ENCODE results near the gene NEURL4. TPM values are rescaled to one million over a fixed set of nuclear protein-coding genes. Genes with fewer than 3 reads are reported as not detected.
A peak's percentile ranks its signal among the peaks of the same experiment; 100 is the strongest.

The NEURL4 gene
- total RNA-seq, 1 donor from 2014 or later = 28.0 TPM

DNA sequence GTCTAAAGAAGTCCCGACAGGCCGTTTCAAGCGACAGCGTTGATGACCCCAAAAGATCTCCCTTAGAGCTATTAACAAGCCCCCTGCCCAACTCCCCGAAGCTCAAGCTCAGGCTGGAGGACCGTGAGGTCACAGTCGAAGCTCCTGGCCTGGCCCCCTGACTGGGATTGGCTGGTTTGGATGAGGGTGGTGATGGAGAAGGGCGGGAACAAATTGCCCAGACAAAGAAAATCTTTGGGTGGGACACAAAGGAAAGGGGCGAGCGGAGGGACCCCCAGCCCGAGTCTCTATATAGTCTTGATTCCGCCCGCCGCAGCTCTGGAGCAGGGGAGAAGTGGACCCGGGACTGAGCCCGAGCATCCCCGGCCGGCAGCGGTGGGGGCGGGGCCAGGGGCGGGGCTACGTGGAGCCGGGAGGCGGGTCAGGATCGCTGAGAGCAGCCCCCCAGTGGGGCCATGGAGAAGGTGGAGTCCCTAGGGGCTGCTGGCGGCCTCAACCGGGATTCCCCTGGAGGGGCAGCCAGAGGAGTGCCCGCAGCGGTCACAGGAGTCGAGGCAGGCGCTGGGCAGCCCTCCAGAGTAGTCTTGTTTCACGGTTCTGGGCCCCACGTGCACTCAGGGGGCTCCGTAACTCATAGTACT lies 982 bp upstream of the NEURL4 start:
- no peaks in the 10 kb centered on the region for H3K27me3 Mint-ChIP-seq (ENCODE audit: low read depth)
- no peak for DNase-seq (ENCODE audit: low spot score)
- H3K9me3 Mint-ChIP-seq (ENCODE audit: low read depth) = no peaks in the 10 kb centered on the region
- peak overlapping the region; percentile 95 for H3K4me3 Mint-ChIP-seq (ENCODE audit: unreplicated experiment)
- TF ChIP-seq, protein P1, sequence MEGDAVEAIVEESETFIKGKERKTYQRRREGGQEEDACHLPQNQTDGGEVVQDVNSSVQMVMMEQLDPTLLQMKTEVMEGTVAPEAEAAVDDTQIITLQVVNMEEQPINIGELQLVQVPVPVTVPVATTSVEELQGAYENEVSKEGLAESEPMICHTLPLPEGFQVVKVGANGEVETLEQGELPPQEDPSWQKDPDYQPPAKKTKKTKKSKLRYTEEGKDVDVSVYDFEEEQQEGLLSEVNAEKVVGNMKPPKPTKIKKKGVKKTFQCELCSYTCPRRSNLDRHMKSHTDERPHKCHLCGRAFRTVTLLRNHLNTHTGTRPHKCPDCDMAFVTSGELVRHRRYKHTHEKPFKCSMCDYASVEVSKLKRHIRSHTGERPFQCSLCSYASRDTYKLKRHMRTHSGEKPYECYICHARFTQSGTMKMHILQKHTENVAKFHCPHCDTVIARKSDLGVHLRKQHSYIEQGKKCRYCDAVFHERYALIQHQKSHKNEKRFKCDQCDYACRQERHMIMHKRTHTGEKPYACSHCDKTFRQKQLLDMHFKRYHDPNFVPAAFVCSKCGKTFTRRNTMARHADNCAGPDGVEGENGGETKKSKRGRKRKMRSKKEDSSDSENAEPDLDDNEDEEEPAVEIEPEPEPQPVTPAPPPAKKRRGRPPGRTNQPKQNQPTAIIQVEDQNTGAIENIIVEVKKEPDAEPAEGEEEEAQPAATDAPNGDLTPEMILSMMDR (IDR thresholded peaks at IDR 0.05) = no peak
- peaks cover 19% of the 10 kb centered on the region for H3K4me1 Mint-ChIP-seq (ENCODE audit: low read depth)
- no peaks in the 10 kb centered on the region for H3K36me3 Mint-ChIP-seq (ENCODE audit: low read depth)
- H3K27ac Mint-ChIP-seq (ENCODE audit: unreplicated experiment) = peak overlapping the region; percentile 85

DNA sequence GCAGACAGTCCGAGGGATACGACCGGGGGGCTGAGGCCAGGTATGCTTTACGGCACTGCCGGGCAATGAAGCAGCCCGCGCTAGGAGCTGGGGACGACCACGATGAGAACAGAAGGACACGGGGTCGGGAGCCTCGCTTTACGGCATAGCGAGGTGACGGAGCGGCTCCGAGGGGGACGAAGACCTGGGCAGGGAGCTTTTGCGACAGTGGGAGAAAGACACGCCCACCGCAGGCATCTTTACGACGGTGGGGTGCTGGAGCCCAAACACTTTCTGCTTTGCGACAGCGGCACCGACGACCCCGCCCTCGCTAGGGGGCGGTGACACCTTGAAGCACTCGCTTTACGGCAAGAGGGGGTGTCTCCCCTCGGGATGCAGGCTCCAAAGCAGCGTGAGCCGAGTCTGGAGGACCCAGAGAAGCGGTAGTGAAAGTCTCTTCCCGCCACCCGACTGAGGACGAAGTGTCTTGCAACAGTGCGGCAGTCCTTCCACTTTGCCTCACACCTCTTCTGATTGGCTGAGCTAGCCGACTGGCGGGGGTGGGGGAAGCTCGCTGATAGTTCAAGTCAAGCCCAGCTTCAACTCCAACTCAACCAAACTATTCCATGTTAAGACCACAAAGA lies 350 bp upstream of the NEURL4 start:
- TF ChIP-seq, protein P1 (IDR thresholded peaks at IDR 0.05) = peak; percentile 40
- Mint-ChIP-seq H3K36me3 (ENCODE audit: low read depth) (no peaks in the 10 kb centered on the region), H3K4me3 (ENCODE audit: unreplicated experiment) (peak overlapping the region; percentile 95), H3K9me3 (ENCODE audit: low read depth) (no peaks in the 10 kb centered on the region), H3K4me1 (ENCODE audit: low read depth) (peaks cover 19% of the 10 kb centered on the region), H3K27ac (ENCODE audit: unreplicated experiment) (peak overlapping the region; percentile 85), H3K27me3 (ENCODE audit: low read depth) (no peaks in the 10 kb centered on the region)
- peak; percentile 99 for DNase-seq (ENCODE audit: low spot score)

DNA sequence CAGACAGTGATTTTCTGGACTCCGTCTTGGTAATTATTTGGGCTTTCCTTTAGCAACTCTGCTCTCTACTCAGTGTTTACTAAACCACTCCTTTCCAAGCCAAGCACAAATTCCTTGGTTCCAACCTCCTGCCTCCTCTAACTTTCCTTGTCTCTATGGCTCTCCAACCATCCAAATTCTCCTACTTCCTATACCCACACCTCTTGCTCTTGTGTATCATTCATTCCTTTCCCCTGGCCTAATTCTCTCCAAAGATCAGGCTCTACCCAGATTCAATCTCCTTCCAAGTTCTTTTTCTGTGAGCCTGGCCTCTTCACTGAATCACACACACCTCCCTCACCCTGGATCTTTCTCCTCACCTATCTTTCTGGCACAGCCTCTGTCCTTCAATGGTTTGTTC lies 1.1 kb downstream of the NEURL4 start:
- no peak for DNase-seq (ENCODE audit: low spot score)

DNA sequence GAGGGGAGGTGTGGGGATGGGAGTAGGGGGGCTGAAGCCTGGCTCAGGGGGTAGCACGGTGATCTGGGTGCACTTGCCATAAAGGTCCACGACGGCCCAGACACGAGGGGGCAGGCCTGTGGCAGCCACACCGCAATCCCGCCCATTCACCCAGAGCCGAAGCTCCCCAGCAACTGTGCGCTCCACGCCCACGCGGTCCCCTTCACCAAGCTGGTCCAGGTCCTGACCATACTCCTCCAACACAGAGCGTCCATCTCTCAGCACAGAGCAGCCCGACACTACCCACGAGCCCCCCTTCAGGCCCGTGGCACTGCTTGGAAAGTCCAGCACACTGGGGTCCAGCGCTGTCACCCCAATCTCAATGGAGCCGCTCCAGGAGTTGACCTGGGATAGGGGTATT lies 1.6 kb downstream of the NEURL4 start:
- Mint-ChIP-seq H3K9me3 (ENCODE audit: low read depth) (no peaks in the 10 kb centered on the region), H3K36me3 (ENCODE audit: low read depth) (peaks cover 6% of the 10 kb centered on the region), H3K4me1 (ENCODE audit: low read depth) (peaks cover 19% of the 10 kb centered on the region), H3K27me3 (ENCODE audit: low read depth) (no peaks in the 10 kb centered on the region), H3K27ac (ENCODE audit: unreplicated experiment) (no peak overlapping the region), H3K4me3 (ENCODE audit: unreplicated experiment) (no peak overlapping the region)
- TF ChIP-seq, protein P1 (IDR thresholded peaks at IDR 0.05) = no peak
- DNase-seq (ENCODE audit: low spot score) = no peak

More for the DNA sequence above, 1.1 kb downstream of the NEURL4 start:
- peak overlapping the region; percentile 95 for H3K4me3 Mint-ChIP-seq (ENCODE audit: unreplicated experiment)
- peaks cover 19% of the 10 kb centered on the region for H3K4me1 Mint-ChIP-seq (ENCODE audit: low read depth)
- peak overlapping the region; percentile 63 for H3K27ac Mint-ChIP-seq (ENCODE audit: unreplicated experiment)
- H3K36me3 Mint-ChIP-seq (ENCODE audit: low read depth) = peaks cover 6% of the 10 kb centered on the region
- H3K27me3 Mint-ChIP-seq (ENCODE audit: low read depth) = no peaks in the 10 kb centered on the region
- H3K9me3 Mint-ChIP-seq (ENCODE audit: low read depth) = no peaks in the 10 kb centered on the region
- TF ChIP-seq, protein P1 (IDR thresholded peaks at IDR 0.05) = no peak

DNA sequence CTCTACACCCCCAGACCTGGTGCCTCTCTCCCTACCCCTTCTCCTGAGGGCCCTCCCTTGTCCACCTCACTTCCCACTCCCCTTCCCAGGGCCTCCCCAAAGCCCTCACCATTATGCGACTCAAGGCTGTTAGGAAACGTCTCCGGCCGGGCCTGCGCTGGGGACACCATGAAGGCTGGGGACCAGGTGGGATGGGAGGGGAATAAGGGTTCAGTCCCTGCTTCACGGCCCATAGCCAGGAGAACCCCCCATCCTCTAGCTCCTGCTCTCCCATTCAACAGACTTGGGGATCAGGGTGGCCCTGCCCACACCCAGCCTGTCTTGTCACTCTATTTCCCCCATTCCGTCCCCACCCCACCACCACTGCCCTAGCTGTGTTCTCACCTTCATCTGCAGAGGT lies 2.1 kb downstream of the NEURL4 start:
- DNase-seq (ENCODE audit: low spot score) = no peak
- Mint-ChIP-seq H3K9me3 (ENCODE audit: low read depth) (no peaks in the 10 kb centered on the region), H3K4me3 (ENCODE audit: unreplicated experiment) (no peak overlapping the region), H3K36me3 (ENCODE audit: low read depth) (peaks cover 9% of the 10 kb centered on the region), H3K4me1 (ENCODE audit: low read depth) (peaks cover 19% of the 10 kb centered on the region), H3K27me3 (ENCODE audit: low read depth) (no peaks in the 10 kb centered on the region), H3K27ac (ENCODE audit: unreplicated experiment) (no peak overlapping the region)
- TF ChIP-seq, protein P1 (IDR thresholded peaks at IDR 0.05) = no peak

Measured in chondrocyte (in vitro differentiated cells).